ENCODE measurements around the gene BAZ2B.

BAZ2B gene

DNA sequence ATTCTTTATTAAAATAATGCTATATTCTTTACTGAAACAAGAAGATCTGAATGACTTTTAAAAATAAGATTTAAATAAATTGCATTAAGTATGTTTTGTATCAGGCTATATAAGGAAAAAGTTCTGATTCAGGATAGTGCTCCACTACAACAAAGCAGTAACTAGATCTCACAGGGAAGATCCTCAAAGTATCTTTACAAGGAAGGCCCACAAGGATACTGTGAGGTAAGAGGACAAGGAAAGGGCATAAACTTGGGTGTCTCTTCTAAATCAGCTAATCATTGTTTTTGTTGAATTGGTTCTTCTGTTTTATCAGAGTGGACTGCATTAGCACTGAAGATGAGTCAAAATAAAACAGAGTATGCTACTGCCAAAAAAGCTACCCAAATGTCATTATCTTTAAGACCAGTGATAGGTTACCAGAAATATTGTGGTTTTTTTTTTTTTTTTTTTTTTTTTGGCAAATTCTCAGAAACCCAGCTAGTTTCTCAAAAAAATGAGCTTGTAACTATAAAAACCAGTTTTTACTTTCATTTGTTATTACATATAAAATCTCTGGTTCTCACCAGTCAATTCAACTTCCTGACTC lies 160.9 kb downstream of the BAZ2B start:
- DNase-seq (ENCODE audit: extremely low spot score) = no peak
- CTCF ChIA-PET = no interaction called here
- TF ChIP-seq, protein P1, sequence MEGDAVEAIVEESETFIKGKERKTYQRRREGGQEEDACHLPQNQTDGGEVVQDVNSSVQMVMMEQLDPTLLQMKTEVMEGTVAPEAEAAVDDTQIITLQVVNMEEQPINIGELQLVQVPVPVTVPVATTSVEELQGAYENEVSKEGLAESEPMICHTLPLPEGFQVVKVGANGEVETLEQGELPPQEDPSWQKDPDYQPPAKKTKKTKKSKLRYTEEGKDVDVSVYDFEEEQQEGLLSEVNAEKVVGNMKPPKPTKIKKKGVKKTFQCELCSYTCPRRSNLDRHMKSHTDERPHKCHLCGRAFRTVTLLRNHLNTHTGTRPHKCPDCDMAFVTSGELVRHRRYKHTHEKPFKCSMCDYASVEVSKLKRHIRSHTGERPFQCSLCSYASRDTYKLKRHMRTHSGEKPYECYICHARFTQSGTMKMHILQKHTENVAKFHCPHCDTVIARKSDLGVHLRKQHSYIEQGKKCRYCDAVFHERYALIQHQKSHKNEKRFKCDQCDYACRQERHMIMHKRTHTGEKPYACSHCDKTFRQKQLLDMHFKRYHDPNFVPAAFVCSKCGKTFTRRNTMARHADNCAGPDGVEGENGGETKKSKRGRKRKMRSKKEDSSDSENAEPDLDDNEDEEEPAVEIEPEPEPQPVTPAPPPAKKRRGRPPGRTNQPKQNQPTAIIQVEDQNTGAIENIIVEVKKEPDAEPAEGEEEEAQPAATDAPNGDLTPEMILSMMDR (IDR thresholded peaks at IDR 0.05; ENCODE audit: control extremely low read depth, extremely low read depth, low read depth, missing control alignments) = no peak
- POLR2A ChIA-PET = interaction anchor here (0.6 kb wide), 1 partner anchor 9 kb away, joined by 3 read pairs; no protein-coding TSS in a partner anchor

GRCh38 chr2:159454185-159454584 lies 162.2 kb downstream of the BAZ2B start:
- no peak for DNase-seq (ENCODE audit: extremely low spot score)
- ChIA-PET CTCF (interaction anchor here (1.0 to 3.3 kb wide), 2 partner anchors 8 to 13 kb away, joined by 3 to 12 read pairs; no protein-coding TSS in a partner anchor), POLR2A (no interaction called here)
- TF ChIP-seq, protein P1 (IDR thresholded peaks at IDR 0.05; ENCODE audit: control extremely low read depth, extremely low read depth, low read depth, missing control alignments) = no peak

GRCh38 chr2:159450180-159450579 lies 166.2 kb downstream of the BAZ2B start:
- CTCF ChIA-PET = interaction anchor here (1.0 kb wide), 1 partner anchor 9 kb away, joined by 4 read pairs; no protein-coding TSS in a partner anchor
- POLR2A ChIA-PET = no interaction called here
- TF ChIP-seq, protein P1 (IDR thresholded peaks at IDR 0.05; ENCODE audit: control extremely low read depth, extremely low read depth, low read depth, missing control alignments) = no peak
- no peak for DNase-seq (ENCODE audit: extremely low spot score)

GRCh38 chr2:159449504-159450124 lies 166.7 kb downstream of the BAZ2B start:
- CTCF ChIA-PET = no interaction called here
- POLR2A ChIA-PET = no interaction called here
- TF ChIP-seq, protein P1 (IDR thresholded peaks at IDR 0.05; ENCODE audit: control extremely low read depth, extremely low read depth, low read depth, missing control alignments) = no peak
- DNase-seq (ENCODE audit: extremely low spot score) = no peak

- CTCF ChIA-PET = interaction anchor here (2.0 kb wide), 1 partner anchor 13 kb away, joined by 7 read pairs; no protein-coding TSS in a partner anchor
- DNase-seq (ENCODE audit: extremely low spot score) = no peak
- TF ChIP-seq, protein P1 (IDR thresholded peaks at IDR 0.05; ENCODE audit: control extremely low read depth, extremely low read depth, low read depth, missing control alignments) = no peak
- POLR2A ChIA-PET = interaction anchor here (0.5 kb wide), 1 partner anchor 9 kb away, joined by 3 read pairs; no protein-coding TSS in a partner anchor
These were observed 169.5 kb downstream of the BAZ2B start for GRCh38 chr2:159446817-159447216.

- DNase-seq (ENCODE audit: extremely low spot score) = no peak
- ChIA-PET POLR2A (interaction anchor here (0.5 kb wide), 1 partner anchor 10 kb away, joined by 3 read pairs; no protein-coding TSS in a partner anchor), CTCF (interaction anchor here (0.7 to 2.0 kb wide), 5 partner anchors 8 to 237 kb away, joined by 3 to 7 read pairs (median 3); no protein-coding TSS in a partner anchor)
- TF ChIP-seq, protein P1 (IDR thresholded peaks at IDR 0.05; ENCODE audit: control extremely low read depth, extremely low read depth, low read depth, missing control alignments) = no peak
These were observed 170.1 kb downstream of the BAZ2B start for GRCh38 chr2:159446201-159446600.

Measured in GM10248 (cell line).